Measurements from ENCODE around the gene SUPT20HL2. TPM values are rescaled to one million over a fixed set of nuclear protein-coding genes. Genes with fewer than 3 reads are reported as not detected.

Gene SUPT20HL2
- total RNA-seq, 4 donors from 2014 or later: not detected

GRCh38 chrX:24268786-24269185 lies 45.1 kb downstream of the SUPT20HL2 start:
- 47 to 64% methylated on average over 4 to 5 of the region's 5 CpGs for WGBS, 2 donors (ENCODE audit: low coverage in 1 of 2)
- no peak overlapping the region for H3K4me3 ChIP-seq
- TF ChIP-seq EP300 (IDR thresholded peaks at IDR 0.05): no peak
- no peak for TF ChIP-seq CTCF (IDR thresholded peaks at IDR 0.05)
- no peak for TF ChIP-seq POLR2A (IDR thresholded peaks at IDR 0.05)
- no peak for TF ChIP-seq POLR2AphosphoS5 (IDR thresholded peaks at IDR 0.05)
- no peaks in the 10 kb centered on the region for H3K4me1 ChIP-seq
- ATAC-seq: no peak
- no peaks in the 10 kb centered on the region for H3K27me3 ChIP-seq
- no peak overlapping the region for H3K27ac ChIP-seq
- no peaks in the 10 kb centered on the region for H3K9me3 ChIP-seq
- no peaks in the 10 kb centered on the region for H3K36me3 ChIP-seq

GRCh38 chrX:24266996-24267395 lies 46.9 kb downstream of the SUPT20HL2 start:
- ATAC-seq: no peak
- 66 to 78% methylated on average over 3 to 4 of the region's 4 CpGs for WGBS, 2 donors (ENCODE audit: low coverage in 1 of 2)

DNA sequence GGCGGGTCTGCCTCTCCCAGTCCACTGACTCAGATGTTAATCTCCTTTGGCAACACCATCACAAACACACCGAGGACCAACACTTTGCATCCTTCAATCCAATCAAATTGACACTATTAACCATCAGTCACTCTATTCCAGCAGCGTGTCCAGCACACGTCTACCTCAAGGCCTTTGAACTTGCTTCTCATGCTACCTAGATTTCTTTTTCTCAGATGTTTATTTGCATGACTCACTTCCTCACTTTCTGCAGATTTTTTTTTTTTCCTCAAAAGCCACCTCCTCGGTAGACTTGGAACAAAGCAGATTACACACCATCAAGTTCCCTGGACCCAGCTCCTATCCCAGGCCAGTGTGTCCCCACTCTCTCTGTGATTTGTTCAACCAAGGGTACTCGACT lies 49.5 kb downstream of the SUPT20HL2 start:
- Histone ChIP-seq H3K4me3 (no peak overlapping the region), H3K4me1 (no peaks in the 10 kb centered on the region), H3K9me3 (no peaks in the 10 kb centered on the region), H3K27ac (no peak overlapping the region), H3K27me3 (no peaks in the 10 kb centered on the region), H3K36me3 (no peaks in the 10 kb centered on the region)
- no peak for ATAC-seq
- WGBS, 2 donors (ENCODE audit: low coverage in 1 of 2): 65 to 80% methylated on average over 5 of the region's 6 CpGs
- TF ChIP-seq EP300 (IDR thresholded peaks at IDR 0.05): no peak
- no peak for TF ChIP-seq POLR2AphosphoS5 (IDR thresholded peaks at IDR 0.05)
- TF ChIP-seq POLR2A (IDR thresholded peaks at IDR 0.05): no peak
- TF ChIP-seq CTCF (IDR thresholded peaks at IDR 0.05): no peak

More at GRCh38 chrX:24266996-24267395, 46.9 kb downstream of the SUPT20HL2 start:
- H3K9me3 ChIP-seq: no peaks in the 10 kb centered on the region
- H3K27ac ChIP-seq: no peak overlapping the region
- H3K27me3 ChIP-seq: no peaks in the 10 kb centered on the region
- no peaks in the 10 kb centered on the region for H3K4me1 ChIP-seq
- TF ChIP-seq CTCF (IDR thresholded peaks at IDR 0.05) (no peak), EP300 (IDR thresholded peaks at IDR 0.05) (no peak), POLR2AphosphoS5 (IDR thresholded peaks at IDR 0.05) (no peak), POLR2A (IDR thresholded peaks at IDR 0.05) (no peak)
- H3K4me3 ChIP-seq: no peak overlapping the region
- H3K36me3 ChIP-seq: no peaks in the 10 kb centered on the region

DNA sequence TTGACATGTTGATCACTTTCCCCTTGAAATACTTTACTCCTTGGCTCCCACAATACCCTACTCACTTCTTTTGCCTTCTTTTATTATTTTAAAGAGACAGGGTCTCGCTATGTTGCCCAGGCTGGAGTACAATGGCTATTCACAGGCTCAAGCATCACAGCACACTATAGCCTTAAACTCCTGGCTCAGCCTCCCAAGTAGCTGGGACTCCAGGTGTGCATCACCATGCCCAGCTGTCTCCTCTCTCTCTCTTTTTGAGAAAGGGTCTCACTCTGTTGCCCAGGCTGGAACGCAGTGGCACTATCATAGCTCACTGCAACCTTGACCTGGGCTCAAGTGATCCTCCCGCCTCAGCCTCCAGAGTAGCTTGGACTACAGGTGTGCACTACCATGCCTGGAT lies 51.6 kb downstream of the SUPT20HL2 start:
- Histone ChIP-seq H3K27ac (no peak overlapping the region), H3K4me3 (no peak overlapping the region), H3K27me3 (no peaks in the 10 kb centered on the region), H3K4me1 (no peaks in the 10 kb centered on the region), H3K9me3 (no peaks in the 10 kb centered on the region), H3K36me3 (no peaks in the 10 kb centered on the region)
- no peak for TF ChIP-seq CTCF (IDR thresholded peaks at IDR 0.05)
- no peak for TF ChIP-seq POLR2A (IDR thresholded peaks at IDR 0.05)
- TF ChIP-seq EP300 (IDR thresholded peaks at IDR 0.05): no peak
- TF ChIP-seq POLR2AphosphoS5 (IDR thresholded peaks at IDR 0.05): no peak
- WGBS, 2 donors (ENCODE audit: low coverage in 1 of 2): 86% methylated on average over 2 of the region's 3 CpGs; no CpG with 5 or more reads in 1 of the 2 donors
- no peak for ATAC-seq

Other genes starting within 250 kb of the SUPT20HL2 start
- 10 to 100 TPM; 59.6 to 94.3 (median 63.1) TPM for gene ZFX, start 164.3 kb downstream of the SUPT20HL2 start, total RNA-seq
- 1 to 10 TPM in 1 of 4 donors, under 1 TPM in 1, not detected in 2; 0.12 to 1.4 TPM for gene SUPT20HL1, start 46.6 kb upstream of the SUPT20HL2 start, total RNA-seq
- 10 to 100 TPM; 51.8 to 77.0 (median 68.4) TPM for gene PDK3, start 151.2 kb upstream of the SUPT20HL2 start, total RNA-seq

All from gastroesophageal sphincter (tissue), 4 donors.